Fibroblast of upper back skin (primary cell): ENCODE measurements around the gene IRAK3.

ENCODE experiments used
- DNase-seq: peaks from one replicate; pipeline ENCODE4 v3.0.0-alpha.2; 2013

IRAK3 gene, protein sequence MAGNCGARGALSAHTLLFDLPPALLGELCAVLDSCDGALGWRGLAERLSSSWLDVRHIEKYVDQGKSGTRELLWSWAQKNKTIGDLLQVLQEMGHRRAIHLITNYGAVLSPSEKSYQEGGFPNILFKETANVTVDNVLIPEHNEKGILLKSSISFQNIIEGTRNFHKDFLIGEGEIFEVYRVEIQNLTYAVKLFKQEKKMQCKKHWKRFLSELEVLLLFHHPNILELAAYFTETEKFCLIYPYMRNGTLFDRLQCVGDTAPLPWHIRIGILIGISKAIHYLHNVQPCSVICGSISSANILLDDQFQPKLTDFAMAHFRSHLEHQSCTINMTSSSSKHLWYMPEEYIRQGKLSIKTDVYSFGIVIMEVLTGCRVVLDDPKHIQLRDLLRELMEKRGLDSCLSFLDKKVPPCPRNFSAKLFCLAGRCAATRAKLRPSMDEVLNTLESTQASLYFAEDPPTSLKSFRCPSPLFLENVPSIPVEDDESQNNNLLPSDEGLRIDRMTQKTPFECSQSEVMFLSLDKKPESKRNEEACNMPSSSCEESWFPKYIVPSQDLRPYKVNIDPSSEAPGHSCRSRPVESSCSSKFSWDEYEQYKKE

DNA sequence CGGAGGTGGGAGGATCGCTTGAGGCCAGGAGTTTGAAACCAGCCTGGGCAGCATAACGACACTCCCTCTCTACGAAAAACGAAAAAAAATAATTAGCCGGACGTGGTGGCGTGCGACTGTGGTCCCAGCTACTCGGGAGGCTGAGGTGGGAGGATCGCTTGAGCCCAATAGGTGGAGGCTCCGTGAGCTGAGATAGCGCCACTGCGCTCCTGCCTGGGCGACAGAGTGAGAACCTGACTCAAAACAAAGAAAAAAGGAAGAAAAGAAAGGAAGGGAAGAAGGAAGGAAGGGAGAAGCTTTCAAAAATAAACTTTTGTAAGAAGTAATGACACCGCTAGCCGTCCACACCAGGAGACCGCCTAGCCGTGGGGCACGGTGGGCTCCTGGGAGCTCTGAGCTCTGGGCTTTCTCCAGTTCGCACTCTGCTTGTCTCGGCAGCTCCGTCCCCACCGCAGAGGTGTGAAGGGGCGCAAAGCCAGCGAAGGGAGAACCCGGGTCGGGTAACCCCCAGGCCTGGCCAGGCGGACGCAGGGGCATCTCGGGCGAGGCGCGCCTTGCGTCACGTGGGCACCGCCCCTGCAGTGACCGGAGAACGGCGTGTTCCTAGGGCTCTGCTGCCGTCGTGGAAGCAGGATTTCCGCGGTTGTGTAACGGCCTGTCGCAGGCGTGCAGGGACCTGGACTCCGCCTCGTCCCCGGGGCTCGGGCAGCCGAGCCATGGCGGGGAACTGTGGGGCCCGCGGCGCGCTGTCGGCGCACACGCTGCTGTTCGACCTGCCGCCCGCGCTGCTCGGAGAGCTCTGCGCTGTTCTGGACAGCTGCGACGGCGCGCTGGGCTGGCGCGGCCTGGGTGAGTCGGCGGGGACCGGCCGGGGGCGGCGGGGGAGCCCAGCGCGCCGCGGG is at the start of gene IRAK3:
Gene IRAK3, plus strand, starts transcription at position 631 of the 902 bp plus-strand sequence. Its CDS starts 86 bp downstream, at position 717.
- DNase-seq: peak; percentile 23

DNA sequence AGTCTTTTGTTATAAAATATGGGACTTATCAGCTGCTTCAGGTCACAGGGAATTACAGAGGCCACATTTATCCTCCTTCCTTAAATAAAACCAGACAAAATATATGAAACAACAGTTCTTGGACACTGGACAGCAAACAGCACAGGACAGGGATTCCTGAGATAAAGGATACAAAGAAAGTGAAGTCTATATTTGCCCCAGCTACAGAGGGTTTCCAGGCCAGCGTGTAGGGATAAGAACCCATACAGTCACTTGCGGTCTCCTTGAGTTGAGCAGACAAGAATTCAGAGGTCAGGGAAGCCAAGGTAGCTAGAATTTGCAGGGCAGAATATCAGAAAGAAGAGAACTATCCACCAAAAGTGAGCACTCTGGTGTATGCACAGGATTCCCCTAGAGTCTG is 49.7 kb upstream of the IRAK3 start:
- DNase-seq: no peak

DNA sequence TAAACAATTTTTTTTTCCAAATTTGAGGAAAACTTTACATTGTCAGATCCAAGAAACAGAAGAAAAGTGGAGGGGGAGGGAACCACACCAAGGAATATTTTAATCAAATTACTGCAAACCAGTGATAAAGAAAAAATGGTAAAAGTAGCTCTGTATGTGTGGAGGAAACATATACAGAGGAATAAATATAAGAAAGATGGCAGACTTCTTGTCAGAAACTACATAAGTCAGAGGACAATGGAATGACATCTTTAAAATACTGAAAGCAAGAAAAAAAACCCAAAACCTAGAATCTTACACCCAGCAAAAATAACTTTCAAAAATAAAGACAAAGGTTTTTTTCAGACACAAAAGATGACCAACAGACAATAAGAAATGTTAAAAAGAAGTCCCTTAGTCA is 48.3 kb upstream of the IRAK3 start:
- no peak for DNase-seq

DNA sequence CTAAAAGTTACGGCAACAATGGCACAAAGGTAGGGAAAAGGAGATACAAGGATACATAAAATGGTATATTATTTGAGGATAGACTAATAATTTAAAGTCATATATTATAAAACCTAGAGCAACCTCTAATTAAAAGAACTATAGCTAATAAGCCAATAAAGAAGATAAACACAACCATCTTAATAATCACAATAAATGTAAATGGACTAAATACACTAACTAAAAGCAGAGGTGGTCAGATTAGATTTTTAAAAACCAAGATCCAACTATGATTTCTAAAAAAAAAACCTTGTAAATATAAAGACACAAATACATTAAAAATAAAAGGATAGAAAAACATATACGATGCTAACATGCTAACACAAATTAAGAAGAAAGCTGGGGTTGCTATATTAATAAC is 47.7 kb upstream of the IRAK3 start:
- DNase-seq: no peak

DNA sequence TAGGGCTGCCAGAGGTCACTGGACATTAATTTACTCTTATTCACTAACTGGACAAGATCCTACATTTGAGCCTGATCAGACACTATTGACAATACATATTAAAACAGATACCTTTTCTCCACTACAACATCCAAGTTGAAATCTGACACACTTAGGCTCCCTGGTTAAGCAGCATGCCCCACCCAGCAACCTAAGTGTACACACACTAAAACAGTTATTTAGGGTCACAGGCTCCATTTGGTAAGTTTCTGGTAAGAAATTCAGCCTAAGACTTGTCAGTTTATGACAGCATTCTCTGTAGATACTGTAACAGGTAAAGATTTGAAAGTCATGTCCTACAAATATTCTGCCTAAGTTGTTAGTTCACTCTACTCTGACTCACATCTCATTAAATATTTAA is 46.2 kb upstream of the IRAK3 start:
- no peak for DNase-seq

DNA sequence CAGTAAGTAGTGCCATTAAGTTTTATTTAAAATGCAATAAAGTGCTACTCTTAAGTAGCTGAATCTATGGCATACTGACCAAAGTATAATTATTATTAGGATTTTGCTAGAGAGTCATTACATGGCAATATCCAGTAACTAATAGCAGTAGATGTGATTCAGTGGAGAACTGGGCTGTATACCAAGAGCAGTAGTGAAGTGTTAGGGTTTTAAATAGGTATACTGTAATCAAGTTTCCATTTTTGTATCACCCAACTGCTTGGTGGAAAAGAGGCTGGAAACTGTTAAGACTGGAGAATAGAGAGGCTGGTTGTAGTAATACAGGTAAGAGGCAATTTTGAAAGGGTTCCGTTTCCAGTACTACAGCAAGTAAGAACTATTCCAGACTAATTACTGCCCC is 45.1 kb upstream of the IRAK3 start:
- no peak for DNase-seq

DNA sequence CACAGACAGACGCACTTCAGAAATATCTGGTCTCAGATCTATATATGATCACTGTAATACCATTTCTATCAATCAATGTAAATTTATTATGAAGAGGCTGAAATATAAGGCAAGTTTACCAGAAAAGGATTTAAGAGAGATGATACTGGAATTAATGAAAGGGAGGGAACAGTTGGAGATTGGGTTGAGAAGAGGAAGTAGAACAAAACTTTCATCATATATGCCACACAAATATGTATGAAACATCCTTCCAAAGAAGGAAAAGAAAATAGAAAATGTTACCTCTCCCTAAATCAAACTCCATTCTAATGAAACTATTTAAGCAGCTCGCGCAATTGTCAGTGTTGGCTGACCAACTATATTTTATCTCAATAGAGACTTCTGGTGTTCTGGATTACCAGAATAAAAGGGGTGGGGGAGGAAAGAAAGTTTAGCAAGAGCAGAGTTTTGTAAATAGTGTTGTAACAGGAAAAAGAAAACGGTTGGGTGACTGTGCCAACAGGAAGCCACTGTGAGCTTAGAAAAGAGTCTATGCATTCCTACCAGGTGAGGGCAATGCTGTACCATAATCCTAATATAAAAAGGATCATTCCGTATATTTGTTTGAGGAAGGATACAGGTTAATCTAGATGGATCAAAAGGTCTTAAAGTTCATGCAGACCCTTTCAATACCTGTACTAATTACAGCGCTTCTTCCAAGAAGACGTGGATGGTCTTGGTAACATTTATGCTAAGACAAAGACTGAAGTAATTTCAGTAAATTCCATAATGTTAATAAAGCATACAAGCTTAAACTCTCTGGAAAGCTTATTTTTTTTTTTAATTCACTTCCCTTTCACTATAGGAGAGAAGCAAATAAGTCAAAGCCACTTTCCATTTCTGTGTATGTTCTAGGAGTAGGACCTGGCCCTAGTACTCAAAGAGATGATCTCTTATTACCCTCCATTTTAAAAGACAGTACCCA is 43.9 kb upstream of the IRAK3 start:
- peak; percentile 74 for DNase-seq

DNA sequence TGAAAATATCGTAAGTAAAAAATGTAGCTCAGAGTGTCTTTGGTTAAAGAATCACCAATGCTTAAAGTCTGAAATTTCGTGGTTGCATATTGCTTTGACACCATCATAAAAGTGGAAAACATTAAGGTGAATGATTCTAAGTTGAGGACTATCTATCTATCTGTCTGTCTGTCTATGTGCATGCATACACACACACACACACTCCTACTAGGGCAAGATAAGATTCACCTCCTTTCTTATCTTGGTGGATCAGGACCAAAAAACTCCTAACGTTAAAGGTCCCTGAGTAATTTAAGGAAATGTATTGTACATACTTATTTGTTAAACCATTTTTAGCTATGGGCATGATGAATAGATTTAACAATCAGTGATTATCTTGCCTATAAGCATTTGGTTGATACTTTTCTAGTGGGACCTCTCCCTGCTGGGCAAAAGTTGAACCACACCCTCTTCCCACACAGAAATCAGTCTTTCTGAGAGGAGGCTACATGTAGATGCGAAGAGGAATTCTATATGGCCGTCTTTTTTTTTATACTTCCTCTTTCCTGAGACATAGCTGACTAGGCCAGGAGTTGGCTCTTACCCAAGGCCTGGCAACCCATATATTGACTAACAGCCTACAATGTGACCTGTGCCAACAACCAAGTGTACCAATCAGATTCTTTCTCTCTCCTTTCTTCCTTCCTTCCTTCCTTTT is 39.2 kb upstream of the IRAK3 start:
- DNase-seq: no peak

DNA sequence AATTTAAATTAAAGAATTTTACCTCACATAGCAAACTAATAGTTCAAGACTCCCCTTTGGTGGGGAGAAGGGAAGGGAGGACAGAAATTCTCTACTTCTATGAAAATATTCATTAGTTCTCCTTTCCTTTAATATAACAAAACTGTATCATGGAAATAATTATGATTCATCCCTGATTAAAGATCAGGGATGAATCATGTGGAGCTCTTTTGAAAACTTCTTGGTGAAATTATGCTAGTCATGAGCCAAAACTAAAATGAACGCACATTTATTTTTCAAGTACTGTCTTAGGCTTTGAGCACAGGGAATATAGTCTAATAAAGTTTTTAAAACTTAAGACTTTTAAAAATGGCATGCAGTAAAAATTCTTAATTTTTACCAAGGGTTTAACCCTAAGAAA is 36.3 kb upstream of the IRAK3 start:
- peak; percentile 40 for DNase-seq

DNA sequence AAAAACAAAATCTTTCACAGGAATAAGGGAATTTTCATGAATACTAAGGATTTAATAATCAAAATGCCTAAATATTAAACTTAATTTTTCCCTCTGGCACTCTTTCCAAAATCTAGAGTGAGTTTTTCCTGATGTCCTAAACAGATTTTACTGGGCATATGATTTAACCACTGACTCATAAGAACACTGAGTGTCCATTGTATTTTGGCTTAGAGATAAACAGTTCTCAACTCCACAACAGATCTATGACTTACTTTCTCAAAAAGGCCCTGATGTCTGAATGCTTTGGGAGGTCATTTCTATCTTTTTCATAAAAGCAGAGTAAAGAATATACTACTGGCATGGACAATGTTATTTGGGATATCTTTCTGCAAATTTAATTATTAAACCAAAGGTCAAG is 34.2 kb upstream of the IRAK3 start:
- DNase-seq: no peak

DNA sequence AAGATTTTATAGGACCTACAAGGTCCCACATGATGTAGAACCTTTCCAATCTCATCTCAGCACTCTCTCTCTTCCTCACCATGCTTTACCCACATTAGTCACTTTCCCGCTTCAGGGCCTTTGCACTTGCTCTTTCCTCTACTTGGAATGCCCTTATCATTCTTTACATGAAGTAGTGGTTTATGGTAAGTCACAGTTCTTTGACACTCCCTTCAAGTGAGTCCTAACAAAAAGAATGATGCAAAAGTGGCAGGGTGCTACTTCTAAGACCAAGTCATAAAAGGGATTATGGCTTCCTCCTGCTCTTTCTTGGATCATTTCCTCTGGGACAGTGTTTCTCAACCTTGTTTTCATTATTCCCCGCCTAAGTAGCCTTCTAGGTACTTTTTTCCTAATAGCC is 32.4 kb upstream of the IRAK3 start:
- DNase-seq: no peak

DNA sequence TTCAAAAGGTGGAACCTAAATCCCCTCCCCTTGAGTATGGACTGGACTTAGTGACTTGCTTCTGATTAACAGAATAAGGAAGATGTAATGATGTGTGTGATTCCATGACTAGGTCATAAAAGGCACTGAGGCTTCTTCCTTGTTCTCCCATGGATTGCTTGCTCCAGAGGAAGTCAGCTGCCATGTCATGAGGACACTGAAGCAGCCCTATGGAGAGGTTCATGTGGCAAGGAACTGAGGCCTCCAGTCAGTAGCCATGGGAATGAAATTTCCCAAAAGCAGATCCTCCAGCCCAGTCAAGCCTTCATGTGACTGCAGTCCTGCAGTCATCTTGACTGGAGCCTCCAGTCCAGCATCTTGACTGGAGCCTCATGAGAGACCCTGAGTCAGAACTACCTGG is 29.9 kb upstream of the IRAK3 start:
- no peak for DNase-seq

DNA sequence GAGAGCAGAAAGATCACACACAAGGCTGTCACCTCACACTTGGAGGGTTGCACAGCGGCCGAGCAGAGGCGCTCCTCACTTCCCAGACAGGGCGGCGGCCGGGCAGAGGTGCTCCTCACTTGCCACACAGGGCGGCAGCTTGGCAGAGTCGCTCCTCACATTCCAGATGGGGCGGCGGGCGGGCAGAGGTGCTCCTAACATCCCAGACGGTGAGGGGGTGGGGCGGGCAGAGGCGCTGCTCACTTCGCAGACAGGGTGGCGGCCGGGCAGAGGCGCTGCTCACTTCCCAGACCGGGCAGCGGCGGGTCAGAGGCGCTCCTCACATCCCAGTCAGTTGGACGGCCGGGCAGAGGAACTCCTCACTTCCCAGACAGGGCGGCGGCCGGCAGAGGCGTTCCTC is 28.3 kb upstream of the IRAK3 start:
- DNase-seq: no peak

DNA sequence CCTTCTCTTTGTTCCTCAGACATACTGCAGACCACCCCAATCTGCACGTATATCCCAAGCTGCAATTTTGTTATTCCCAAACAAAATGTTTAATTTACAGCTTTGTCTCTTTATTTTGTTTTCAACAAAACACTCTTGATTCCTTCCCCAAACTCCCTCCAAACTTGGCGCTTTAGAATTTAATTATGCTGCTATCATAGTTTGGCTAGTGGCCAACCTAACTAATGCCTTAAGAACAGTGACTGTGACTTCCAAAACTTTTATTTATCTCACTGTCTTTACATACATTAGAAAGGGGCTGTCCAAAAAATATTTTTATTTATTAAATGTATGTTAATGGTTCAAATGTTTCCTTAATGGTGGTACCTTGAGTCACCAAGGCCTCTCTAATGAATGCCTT is 26.3 kb upstream of the IRAK3 start:
- no peak for DNase-seq

DNA sequence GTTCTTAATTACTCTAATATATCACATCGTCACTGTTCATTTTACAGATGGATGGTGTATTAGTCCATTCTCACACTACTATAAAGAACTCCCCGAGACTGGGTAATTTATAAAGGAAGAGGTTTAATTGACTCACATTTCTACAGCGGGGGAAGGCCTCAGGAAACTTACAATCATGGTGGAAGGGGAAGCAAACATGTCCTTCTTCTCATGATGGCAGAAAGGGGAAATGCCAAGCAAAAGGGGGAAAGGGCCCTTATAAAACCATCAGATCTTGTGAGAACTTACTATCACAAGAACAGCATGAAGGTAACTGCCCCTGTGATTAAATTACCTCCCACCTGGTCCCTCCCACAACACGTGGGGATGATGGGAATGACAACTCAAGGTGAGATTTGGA is 25.7 kb upstream of the IRAK3 start:
- DNase-seq: no peak

DNA sequence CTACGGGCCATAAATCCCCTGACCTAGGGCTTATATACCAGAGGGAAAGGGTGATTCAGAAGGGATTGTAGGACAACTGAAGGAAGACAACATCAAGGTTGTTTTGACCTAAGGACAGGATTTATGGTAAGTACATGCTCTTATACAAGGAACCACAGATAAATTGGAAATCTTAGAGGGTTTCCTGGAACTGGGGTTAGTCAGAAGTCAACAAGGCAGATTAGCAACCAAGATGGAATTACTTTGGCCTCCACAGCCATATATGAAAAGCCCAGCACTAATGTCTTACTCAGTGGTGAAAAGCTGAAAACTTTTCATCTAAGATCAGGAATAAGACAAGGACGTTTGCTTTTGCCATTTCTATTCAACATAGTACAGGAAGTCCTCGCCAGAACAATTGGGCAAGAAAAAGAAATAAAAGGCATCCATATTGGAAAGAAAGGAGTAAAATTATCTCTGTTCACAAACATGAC is 24.6 kb upstream of the IRAK3 start:
- DNase-seq: peak; percentile 20

DNA sequence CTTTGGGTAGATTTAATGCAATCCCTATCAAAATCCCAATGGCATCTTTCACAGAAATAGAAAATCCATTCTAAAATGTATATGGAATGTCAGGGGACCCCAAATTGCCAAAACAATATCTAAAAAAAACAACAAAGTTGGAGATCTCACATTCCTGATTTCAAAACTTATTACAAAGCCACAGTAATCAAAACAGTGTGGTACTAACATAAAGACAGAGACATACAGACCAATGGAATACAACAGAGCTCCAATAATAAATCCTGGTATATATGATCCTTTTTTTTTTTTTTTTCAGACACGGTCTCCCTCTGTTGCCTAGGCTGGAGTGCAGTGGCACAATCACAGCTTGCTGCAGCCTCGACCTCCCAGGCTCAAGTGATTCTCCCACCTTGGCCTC is 23.9 kb upstream of the IRAK3 start:
- no peak for DNase-seq

DNA sequence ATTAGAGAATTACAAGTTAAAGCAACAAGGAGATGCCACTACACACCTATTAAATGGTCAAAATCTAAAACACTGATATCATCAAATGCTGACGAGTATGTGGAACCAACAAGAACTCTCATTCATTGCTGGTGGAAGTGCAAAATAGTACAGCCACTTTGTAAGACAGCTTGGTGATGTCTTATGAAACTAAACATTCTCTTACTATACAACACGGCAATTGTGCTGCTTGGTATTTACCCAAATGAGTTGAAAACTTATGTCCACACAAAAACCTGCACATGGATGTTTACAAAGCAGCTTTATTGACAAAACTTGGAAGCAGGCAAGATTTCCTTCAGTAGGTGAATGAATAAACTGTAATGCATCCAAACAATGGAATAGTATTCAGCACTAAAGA is 22.5 kb upstream of the IRAK3 start:
- DNase-seq: no peak

DNA sequence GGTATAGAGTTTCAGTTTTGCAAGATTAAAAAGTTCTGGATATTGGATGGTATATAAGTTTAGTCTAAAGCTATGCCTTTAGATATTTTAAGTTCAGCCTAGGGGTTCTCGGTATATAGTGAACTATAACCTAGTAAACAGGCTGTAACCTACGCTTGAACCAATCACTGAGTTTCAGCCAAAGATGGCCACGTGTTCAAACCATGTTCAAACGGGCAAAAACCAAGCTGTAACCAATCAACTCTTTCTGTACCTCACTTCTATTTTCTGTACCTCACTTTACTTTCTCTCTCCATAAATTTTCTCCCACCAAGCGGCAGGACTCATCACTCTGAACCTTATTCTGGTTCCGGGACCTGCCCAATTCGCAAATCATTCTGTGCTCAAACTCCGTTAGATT is 20.6 kb upstream of the IRAK3 start:
- no peak for DNase-seq

DNA sequence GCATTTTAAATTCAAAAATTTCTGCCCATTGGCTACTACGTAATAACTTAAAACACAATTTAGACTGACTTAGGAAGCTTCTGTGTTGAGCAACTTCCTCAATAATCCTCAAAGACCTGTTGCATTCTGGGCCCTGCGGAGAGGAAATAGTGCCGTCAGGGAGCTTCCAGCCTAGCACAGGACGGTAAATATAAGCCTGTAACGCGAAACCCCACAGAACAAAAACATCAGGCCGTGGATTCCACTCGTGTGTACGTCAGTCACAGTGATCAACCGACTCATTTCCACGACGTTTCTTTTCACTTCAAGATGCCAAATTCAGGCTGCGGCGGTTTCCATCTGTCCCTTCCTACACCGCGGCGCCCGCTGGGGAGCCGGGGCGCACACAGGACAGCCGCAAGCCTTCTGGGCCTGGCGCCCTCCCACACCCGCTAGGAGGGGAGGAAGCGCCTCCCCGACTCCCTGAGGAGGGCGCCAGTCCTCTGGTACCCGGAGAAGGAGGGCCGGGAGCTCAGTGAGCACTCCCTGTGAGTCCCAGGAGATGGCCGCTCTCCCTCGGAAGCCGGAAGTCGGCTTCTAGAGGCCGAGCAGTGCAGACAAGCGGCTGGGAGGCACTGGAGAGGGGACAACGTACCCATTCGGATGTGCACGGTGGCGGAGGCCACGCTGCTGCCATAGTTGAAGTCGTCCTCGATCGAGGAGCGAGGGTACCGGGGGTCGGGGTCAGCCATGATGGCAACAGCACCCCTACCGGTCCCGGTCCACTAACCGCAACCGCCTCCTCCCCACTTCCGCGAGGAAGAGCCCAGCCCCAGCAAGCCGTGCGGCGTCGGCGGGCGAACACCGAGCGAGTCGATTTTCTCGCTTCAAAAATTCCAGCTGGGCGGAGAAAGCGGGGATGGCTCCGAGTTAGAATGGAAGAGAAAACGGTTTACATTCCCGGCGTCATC is 19.5 kb upstream of the IRAK3 start, which contains the start of gene TMBIM4:
Gene TMBIM4, minus strand, starts transcription at position 776 of the 950 bp plus-strand sequence. Its CDS starts 45 bp downstream, at position 731.
- DNase-seq: peak; percentile 92
